ENCODE data around the gene RPUSD1.

Gene RPUSD1

DNA sequence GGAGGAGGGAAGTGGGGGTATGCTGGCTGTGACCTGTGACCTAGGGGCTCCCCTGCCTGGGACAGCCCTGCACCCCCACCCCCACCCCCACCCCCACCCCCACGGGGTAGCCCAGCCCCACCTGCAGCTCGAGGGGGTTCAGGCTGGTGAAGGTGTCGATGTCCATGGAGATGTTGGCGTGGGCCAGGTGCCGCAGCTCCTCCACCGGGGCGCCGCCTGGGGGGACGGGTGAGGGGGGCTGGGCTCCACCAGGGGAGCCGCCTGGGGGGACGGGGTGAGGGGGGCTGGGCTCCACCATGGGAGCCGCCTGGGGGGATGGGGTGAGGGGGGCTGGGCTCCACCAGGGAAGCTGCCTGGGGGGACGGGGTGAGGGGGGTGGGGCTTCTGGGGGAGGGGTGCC is 17.8 kb downstream of the RPUSD1 start:
- TF ChIP-seq, protein P1, sequence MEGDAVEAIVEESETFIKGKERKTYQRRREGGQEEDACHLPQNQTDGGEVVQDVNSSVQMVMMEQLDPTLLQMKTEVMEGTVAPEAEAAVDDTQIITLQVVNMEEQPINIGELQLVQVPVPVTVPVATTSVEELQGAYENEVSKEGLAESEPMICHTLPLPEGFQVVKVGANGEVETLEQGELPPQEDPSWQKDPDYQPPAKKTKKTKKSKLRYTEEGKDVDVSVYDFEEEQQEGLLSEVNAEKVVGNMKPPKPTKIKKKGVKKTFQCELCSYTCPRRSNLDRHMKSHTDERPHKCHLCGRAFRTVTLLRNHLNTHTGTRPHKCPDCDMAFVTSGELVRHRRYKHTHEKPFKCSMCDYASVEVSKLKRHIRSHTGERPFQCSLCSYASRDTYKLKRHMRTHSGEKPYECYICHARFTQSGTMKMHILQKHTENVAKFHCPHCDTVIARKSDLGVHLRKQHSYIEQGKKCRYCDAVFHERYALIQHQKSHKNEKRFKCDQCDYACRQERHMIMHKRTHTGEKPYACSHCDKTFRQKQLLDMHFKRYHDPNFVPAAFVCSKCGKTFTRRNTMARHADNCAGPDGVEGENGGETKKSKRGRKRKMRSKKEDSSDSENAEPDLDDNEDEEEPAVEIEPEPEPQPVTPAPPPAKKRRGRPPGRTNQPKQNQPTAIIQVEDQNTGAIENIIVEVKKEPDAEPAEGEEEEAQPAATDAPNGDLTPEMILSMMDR (IDR thresholded peaks at IDR 0.05; ENCODE audit: insufficient read depth, low read length, poor library complexity, severe bottlenecking), result no peak
- no peaks in the 10 kb centered on the region for H3K36me3 ChIP-seq (ENCODE audit: control insufficient read depth, insufficient read depth, low read length)
- H3K27me3 ChIP-seq (replicated peaks; ENCODE audit: control insufficient read depth, insufficient read depth, low read length), result no peaks in the 10 kb centered on the region
- DNase-seq (ENCODE audit: extremely low read depth, insufficient read length), result no peak
- no peak overlapping the region for H3K4me3 ChIP-seq (replicated peaks; ENCODE audit: low read depth, low read length)

DNA sequence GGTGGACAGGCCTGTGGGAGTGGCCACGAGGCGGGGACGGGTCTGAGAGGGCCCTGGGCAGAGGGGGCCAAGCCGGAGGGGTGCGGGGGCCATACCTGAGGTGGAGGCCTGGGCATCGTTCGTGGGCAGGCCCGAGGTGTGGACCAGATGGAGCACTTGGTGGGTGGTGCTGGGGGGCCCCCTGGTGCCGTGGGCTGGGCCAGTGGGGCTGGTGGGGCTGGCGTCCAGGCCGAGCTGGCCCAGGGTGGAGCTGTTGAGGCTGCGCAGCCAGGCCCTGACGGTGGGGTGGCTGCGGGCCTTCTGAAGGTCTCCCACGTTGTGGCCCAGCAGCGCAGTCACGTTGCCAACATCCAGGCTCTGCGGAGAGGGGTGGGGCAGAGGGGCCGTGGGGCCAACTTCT is 18.2 kb downstream of the RPUSD1 start:
- TF ChIP-seq, protein P1 (IDR thresholded peaks at IDR 0.05; ENCODE audit: insufficient read depth, low read length, poor library complexity, severe bottlenecking), result no peak
- H3K4me3 ChIP-seq (replicated peaks; ENCODE audit: low read depth, low read length), result no peak overlapping the region
- H3K36me3 ChIP-seq (ENCODE audit: control insufficient read depth, insufficient read depth, low read length), result no peaks in the 10 kb centered on the region
- H3K27me3 ChIP-seq (replicated peaks; ENCODE audit: control insufficient read depth, insufficient read depth, low read length), result no peaks in the 10 kb centered on the region
- no peak for DNase-seq (ENCODE audit: extremely low read depth, insufficient read length)

DNA sequence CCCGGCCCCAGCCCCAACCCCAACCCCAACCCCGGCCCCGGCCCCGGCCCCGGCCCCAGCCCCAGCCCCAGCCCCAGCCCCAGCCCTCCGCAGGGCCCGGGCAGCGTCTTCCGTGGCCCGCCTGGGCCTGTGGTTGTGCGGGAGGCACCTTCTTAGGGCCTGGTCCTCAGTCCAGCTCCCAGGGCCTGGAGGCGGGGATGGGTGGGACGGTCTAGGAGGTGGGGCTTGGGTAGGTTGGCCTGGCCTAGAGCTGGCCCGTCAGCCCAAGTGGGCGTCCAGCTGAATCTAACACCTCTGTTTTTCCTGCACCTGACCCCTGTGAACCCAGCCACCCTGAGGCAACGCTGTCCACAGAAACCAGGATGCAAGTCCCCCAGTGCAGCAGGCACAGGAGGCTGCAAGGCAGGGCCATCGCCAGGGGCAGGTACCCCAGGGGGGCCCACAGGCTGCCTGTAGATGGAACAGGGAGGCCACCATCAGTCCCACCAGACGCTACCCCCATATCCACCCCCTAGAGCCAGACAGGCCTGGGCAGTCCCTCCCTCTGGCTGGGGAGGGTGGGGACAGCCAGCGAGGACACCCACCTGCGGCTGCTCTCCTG is 18.9 kb downstream of the RPUSD1 start:
- TF ChIP-seq, protein P1 (IDR thresholded peaks at IDR 0.05; ENCODE audit: insufficient read depth, low read length, poor library complexity, severe bottlenecking), result no peak
- Histone ChIP-seq H3K4me3 (replicated peaks; ENCODE audit: low read depth, low read length) (no peak overlapping the region), H3K27me3 (replicated peaks; ENCODE audit: control insufficient read depth, insufficient read depth, low read length) (no peaks in the 10 kb centered on the region), H3K36me3 (ENCODE audit: control insufficient read depth, insufficient read depth, low read length) (no peaks in the 10 kb centered on the region)
- DNase-seq (ENCODE audit: extremely low read depth, insufficient read length), result no peak

DNA sequence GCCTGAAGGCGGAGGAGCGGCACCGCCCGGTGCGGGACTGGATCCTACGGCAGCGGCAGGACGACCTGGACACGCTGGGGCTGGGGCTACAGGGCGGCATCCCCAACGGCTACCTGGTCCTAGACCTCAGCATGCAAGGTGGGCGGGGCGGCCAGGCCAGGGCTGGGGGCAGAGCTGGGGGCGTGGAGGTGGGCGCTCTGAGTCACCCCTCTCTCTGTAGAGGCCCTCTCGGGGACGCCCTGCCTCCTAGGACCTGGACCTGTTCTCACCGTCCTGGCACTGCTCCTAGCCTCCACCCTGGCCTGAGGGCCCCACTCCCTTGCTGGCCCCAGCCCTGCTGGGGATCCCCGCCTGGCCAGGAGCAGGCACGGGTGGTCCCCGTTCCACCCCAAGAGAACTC is 19.8 kb downstream of the RPUSD1 start:
- TF ChIP-seq, protein P1 (IDR thresholded peaks at IDR 0.05; ENCODE audit: insufficient read depth, low read length, poor library complexity, severe bottlenecking), result no peak

DNA sequence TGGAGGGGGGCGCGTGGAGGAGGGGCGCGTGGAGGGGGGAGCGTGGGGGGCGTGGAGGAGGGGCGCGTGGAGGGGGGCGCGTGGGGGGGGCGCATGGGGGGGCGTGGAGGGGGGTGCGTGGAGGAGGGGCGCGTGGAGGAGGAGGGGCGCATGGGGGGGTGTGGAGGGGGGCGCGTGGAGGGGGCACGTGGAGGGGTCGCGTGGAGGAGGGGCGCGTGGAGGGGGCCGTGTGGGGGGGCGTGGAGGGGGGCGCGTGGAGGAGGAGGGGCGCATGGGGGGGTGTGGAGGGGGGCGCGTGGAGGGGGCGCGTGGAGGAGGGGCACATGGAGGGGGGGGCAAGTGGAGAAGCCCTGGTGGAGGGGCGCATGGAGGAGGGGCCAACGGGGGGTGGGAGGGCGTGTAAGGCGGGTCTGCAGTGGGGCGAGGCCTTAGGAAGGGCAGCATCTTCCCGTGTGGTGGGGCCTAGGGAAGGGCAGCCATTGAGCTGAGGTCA is 20.4 kb downstream of the RPUSD1 start:
- TF ChIP-seq, protein P1 (IDR thresholded peaks at IDR 0.05; ENCODE audit: insufficient read depth, low read length, poor library complexity, severe bottlenecking), result no peak
- H3K27me3 ChIP-seq (replicated peaks; ENCODE audit: control insufficient read depth, insufficient read depth, low read length), result no peaks in the 10 kb centered on the region
- H3K36me3 ChIP-seq (ENCODE audit: control insufficient read depth, insufficient read depth, low read length), result no peaks in the 10 kb centered on the region
- DNase-seq (ENCODE audit: extremely low read depth, insufficient read length), result no peak
- no peak overlapping the region for H3K4me3 ChIP-seq (replicated peaks; ENCODE audit: low read depth, low read length)

More for the DNA sequence above, 19.8 kb downstream of the RPUSD1 start:
- H3K4me3 ChIP-seq (replicated peaks; ENCODE audit: low read depth, low read length), result no peak overlapping the region
- DNase-seq (ENCODE audit: extremely low read depth, insufficient read length), result peak; percentile 9
- H3K36me3 ChIP-seq (ENCODE audit: control insufficient read depth, insufficient read depth, low read length), result no peaks in the 10 kb centered on the region
- H3K27me3 ChIP-seq (replicated peaks; ENCODE audit: control insufficient read depth, insufficient read depth, low read length), result no peaks in the 10 kb centered on the region

All from GM06990 (cell line).